A549 (cell line): ENCODE data around the gene ZNHIT6. TPM values are rescaled to one million over a fixed set of nuclear protein-coding genes. Genes with fewer than 3 reads are reported as not detected.
A peak's percentile ranks its signal among the peaks of the same experiment; 100 is the strongest.

Experiments
- ATAC-seq, 2 experiments: fragments of 200-7000 bp in 1 of 2; fragments of >200 bp in 1 of 2; cut with Nextera tagmentation in 1 of 2; cut with Tn5 transposase in 1 of 2; 3 replicates each; pipeline versions ENCODE4 v1.8.0 to v1.9.1; 2018 to 2020; ENCODE audit warnings: mild to moderate bottlenecking in 1 of 2, moderate library complexity in 1 of 2
- CTCF ChIA-PET: fragments of 300-600 bp; sonication (Branson Sonifier 250); formaldehyde crosslinking; extraction: SDS; loops from one replicate; lab custom pipeline; 2021; ENCODE audit warnings: antibody characterized with exemption, inconsistent platforms; lab: Yijun Ruan, JAX
- POLR2A ChIA-PET: fragments of 350-600 bp; formaldehyde crosslinking; extraction: SDS; loops from one replicate; lab custom pipeline; 2021; ENCODE audit warnings: antibody characterized with exemption, inconsistent platforms; lab: Yijun Ruan, JAX
- DNase-seq, 2 experiments: peaks; one replicate each; pipeline versions ENCODE4 v3.0.0 to v3.0.0-alpha.2; 2011 to 2016; ENCODE audit warnings: low read depth in 1 of 2, low spot score in 1 of 2
- FAIRE-seq: peaks from 2 replicates; lab custom pipeline; 2011; peaks lifted over from hg19 to GRCh38; lab: Jason Lieb, UNC
- H3K27ac ChIP-seq, 2 experiments: fragments of >200 bp; sonication (Bioruptor Twin); formaldehyde crosslinking; 3 replicates each; pipeline ENCODE4 v1.5.1; 2016 to 2017
- H3K4me1 ChIP-seq: fragments of >200 bp; sonication (Bioruptor Twin); formaldehyde crosslinking; 3 replicates; pipeline ENCODE4 v1.6.1; 2016
- H3K4me2 ChIP-seq: fragments of >200 bp; sonication (Bioruptor Twin); formaldehyde crosslinking; 3 replicates; pipeline ENCODE4 v1.6.1; 2016
- H3K4me3 ChIP-seq: fragments of >200 bp; sonication (Bioruptor Twin); formaldehyde crosslinking; 3 replicates; pipeline ENCODE4 v1.5.1; 2016
- H3K9me3 ChIP-seq: fragments of >200 bp; sonication (Bioruptor Twin); formaldehyde crosslinking; 3 replicates; pipeline ENCODE4 v1.6.1; 2016
- BHLHE40 ChIP-seq: IDR thresholded peaks from 2 replicates; pipeline ENCODE4 v1.6.1; 2012; ENCODE audit warnings: low read depth, low read length, inconsistent platforms
- EP300 ChIP-seq, 2 experiments: fragments of >200 bp; sonication (Bioruptor Twin); formaldehyde crosslinking; IDR thresholded peaks; 2 replicates in 1 of 2; 3 replicates in 1 of 2; pipeline ENCODE4 v1.6.1; 2016 to 2017
- FOSL2 ChIP-seq, 2 experiments: fragments of 450-650 bp in 1 of 2; fragments of >200 bp in 1 of 2; sonication (Bioruptor Twin) in 1 of 2; formaldehyde crosslinking; IDR thresholded peaks; 2 replicates each; pipeline versions ENCODE4 v1.5.0 to v1.6.1; 2016 to 2020; ENCODE audit warnings: mild to moderate bottlenecking in 1 of 2, moderate library complexity in 1 of 2
- FOXS1 ChIP-seq: fragments of 250-450 bp; sonication (Bioruptor Pico); IDR thresholded peaks from 2 replicates; pipeline ENCODE4 v1.5.0; 2020; ENCODE audit warnings: mild to moderate bottlenecking, moderate library complexity
- GATA3 ChIP-seq: IDR thresholded peaks from 2 replicates; pipeline ENCODE4 v1.6.1; 2012; ENCODE audit warnings: borderline replicate concordance
- JUN ChIP-seq, 2 experiments: fragments of >200 bp; sonication (Bioruptor Twin); formaldehyde crosslinking; IDR thresholded peaks; 2 replicates in 1 of 2; 3 replicates in 1 of 2; pipeline ENCODE4 v1.6.1; 2016 to 2017
- JUNB ChIP-seq: fragments of >200 bp; sonication (Bioruptor Twin); formaldehyde crosslinking; IDR thresholded peaks from 2 replicates; pipeline ENCODE4 v1.6.1; 2016
- KDM1A ChIP-seq: fragments of 200-600 bp; sonication (generic); IDR thresholded peaks from 2 replicates; pipeline ENCODE4 v1.6.1; 2016; ENCODE audit warnings: low read depth, mild to moderate bottlenecking
- MAFK ChIP-seq: fragments of 450-650 bp; IDR thresholded peaks from 2 replicates; pipeline ENCODE4 v1.6.1; 2014; ENCODE audit not compliant: partially characterized antibody
- MAZ ChIP-seq: fragments of 150-350 bp; IDR thresholded peaks from 2 replicates; pipeline ENCODE4 v1.6.1; 2014; ENCODE audit warnings: antibody characterized with exemption, low read depth, low read length, borderline replicate concordance
- PHF8 ChIP-seq: fragments of 200-600 bp; sonication (generic); IDR thresholded peaks from 2 replicates; pipeline ENCODE4 v1.6.1; 2016; ENCODE audit warnings: low read depth, mild to moderate bottlenecking, antibody characterized with exemption, moderate library complexity, borderline replicate concordance
- POLR2AphosphoS2 ChIP-seq: conservative IDR thresholded peaks from 2 replicates; pipeline ENCODE4 v1.6.1; 2012; ENCODE audit warnings: low read length, improper control_type of control experiment, inconsistent platforms
- RAD21 ChIP-seq, 2 experiments: fragments of >200 bp in 1 of 2; sonication (Bioruptor Twin) in 1 of 2; formaldehyde crosslinking in 1 of 2; IDR thresholded peaks in 1 of 2; conservative IDR thresholded peaks in 1 of 2; 2 replicates in 1 of 2; 3 replicates in 1 of 2; pipeline ENCODE4 v1.6.1; 2012 to 2018; ENCODE audit warnings: inconsistent platforms in 1 of 2
- RNF2 ChIP-seq: fragments of 200-600 bp; sonication (generic); IDR thresholded peaks from 2 replicates; pipeline ENCODE4 v1.6.1; 2016; ENCODE audit warnings: low read depth, mild to moderate bottlenecking, antibody characterized with exemption, moderate library complexity, borderline replicate concordance
- TFCP2L1 ChIP-seq: fragments of 250-450 bp; sonication (Bioruptor Pico); IDR thresholded peaks from 2 replicates; pipeline ENCODE4 v1.5.0; 2021; ENCODE audit warnings: mild to moderate bottlenecking
- TP53 ChIP-seq: fragments of 250-450 bp; sonication (Bioruptor Pico); IDR thresholded peaks from 2 replicates; pipeline ENCODE4 v1.5.0; 2021; ENCODE audit warnings: mild to moderate bottlenecking, moderate library complexity
- ZFP36 ChIP-seq: fragments of 450-650 bp; IDR thresholded peaks from 2 replicates; pipeline ENCODE4 v1.6.1; 2014; ENCODE audit warnings: borderline replicate concordance; ENCODE audit not compliant: partially characterized antibody
- WGBS: methylation state at CpG from one replicate; pipeline ENCODE4 v1.1.6; 2017; ENCODE audit errors: missing lambda C conversion rate; 5-methylcytosine and 5-hydroxymethylcytosine counted together
- polyA plus RNA-seq, 4 experiments: library from polyadenylated mRNA; depleted of rRNA in 3 of 4; stranded (reverse); fragments of >200 nt; fragmentation: RNase III in 1 of 4; extraction: RNeasy Plus Mini Kit Qiagen cat#74134 plus additional on column Dnase treatment in 1 of 4; gene quantifications; 2 replicates in 3 of 4; 3 replicates in 1 of 4; pipeline ENCODE4 v1.2.3, GENCODE V29; 2011 to 2017
- TF ChIP-seq, protein P1 (sequence below): fragments of >200 bp; sonication (Bioruptor Twin); formaldehyde crosslinking; IDR thresholded peaks from 2 replicates; pipeline ENCODE4 v1.6.1; 2016
- TF ChIP-seq, protein P2 (sequence below): IDR thresholded peaks from 2 replicates; pipeline ENCODE4 v1.6.1; 2012; ENCODE audit warnings: low read depth, borderline replicate concordance
- TF ChIP-seq, protein P3 (sequence below): fragments of >200 bp; sonication (Bioruptor Twin); formaldehyde crosslinking; IDR thresholded peaks from 3 replicates; pipeline ENCODE4 v1.6.1; 2016
- TF ChIP-seq, protein P4 (sequence below): fragments of 150-350 bp; IDR thresholded peaks from 2 replicates; pipeline ENCODE4 v1.6.1; 2014; ENCODE audit warnings: low read depth, mild to moderate bottlenecking, low read length
- TF ChIP-seq, protein P5 (sequence below): IDR thresholded peaks from 2 replicates; pipeline ENCODE4 v1.6.1; 2012

The ZNHIT6 gene
- polyA plus RNA-seq, 2 of the 4 experiments (the other 2 are of a cell fraction) = 20.3 to 31.4 TPM

DNA sequence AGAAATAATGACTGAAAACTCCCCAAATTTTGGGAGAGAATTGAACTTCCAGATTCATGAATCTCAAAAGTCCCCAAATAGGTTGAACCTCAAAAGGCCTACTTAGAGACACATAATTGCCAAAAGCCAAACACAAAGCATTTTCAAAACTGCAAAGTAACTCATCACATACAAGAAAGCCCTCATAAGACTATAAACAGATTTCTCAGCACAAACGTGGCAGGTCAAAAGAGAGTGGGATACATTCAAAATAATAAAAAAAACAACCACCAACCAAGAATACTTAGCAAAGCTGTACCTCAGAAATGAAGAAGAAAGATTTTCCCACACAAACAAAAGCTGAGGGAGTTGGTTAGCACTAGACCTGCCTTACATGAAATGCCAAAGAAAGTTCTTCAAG, 69.8 kb downstream of the ZNHIT6 start (continued):
- TF ChIP-seq, protein P1, sequence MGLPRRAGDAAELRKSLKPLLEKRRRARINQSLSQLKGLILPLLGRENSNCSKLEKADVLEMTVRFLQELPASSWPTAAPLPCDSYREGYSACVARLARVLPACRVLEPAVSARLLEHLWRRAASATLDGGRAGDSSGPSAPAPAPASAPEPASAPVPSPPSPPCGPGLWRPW = no peak
- TF ChIP-seq, protein P2, sequence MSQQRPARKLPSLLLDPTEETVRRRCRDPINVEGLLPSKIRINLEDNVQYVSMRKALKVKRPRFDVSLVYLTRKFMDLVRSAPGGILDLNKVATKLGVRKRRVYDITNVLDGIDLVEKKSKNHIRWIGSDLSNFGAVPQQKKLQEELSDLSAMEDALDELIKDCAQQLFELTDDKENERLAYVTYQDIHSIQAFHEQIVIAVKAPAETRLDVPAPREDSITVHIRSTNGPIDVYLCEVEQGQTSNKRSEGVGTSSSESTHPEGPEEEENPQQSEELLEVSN = no peak
- no peak for TF ChIP-seq TFCP2L1 (CRISPR knock-in tag)
- TF ChIP-seq TP53 (CRISPR knock-in tag) = no peak
- TF ChIP-seq JUNB = no peak

DNA sequence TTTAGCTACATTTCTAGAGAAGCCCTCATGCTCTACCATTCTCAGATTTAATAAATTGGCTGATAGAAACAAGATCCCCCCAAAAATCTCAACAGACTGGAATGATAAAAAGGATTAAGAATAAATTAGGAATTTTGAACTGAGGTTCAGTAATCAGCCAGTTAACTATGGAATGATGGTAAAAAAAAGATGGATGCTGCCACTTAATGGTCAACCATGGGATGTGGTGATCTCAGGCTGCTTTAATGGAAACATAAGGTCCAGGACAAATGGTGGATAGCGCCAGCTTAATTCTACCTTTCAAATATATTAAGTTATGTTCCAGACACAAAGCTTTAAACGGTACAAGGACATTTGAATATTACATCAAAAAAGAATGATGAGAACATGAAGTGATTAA, 77.7 kb downstream of the ZNHIT6 start:
- CTCF ChIA-PET = interaction anchor here (0.7 to 1.9 kb wide), 7 partner anchors 18 to 388 kb away, joined by 3 to 5 read pairs (median 3); no protein-coding TSS in a partner anchor
- no peak overlapping the region for H3K4me3 ChIP-seq
- FAIRE-seq (no peak), ATAC-seq (no peak), DNase-seq (no peak)
- no peaks in the 10 kb centered on the region for H3K9me3 ChIP-seq
- 94% methylated on average over 2 of the region's 2 CpGs for WGBS
- POLR2A ChIA-PET = interaction anchor here (1.5 kb wide), 1 partner anchor 19 kb away, joined by 3 read pairs; no protein-coding TSS in a partner anchor
- H3K27ac ChIP-seq = peak overlapping the region; percentile 93 to 94
- TF ChIP-seq RAD21 (conservative IDR thresholded peaks at IDR 0.05 in 1 of 2, IDR thresholded peaks at IDR 0.05 in 1 of 2) (peak in 1 of 2 experiments; percentile 18; a peak in 1 of 5 replicates), MAFK (no peak)
- peaks cover 26% of the 10 kb centered on the region for H3K4me1 ChIP-seq
- H3K4me2 ChIP-seq = peak overlapping the region; percentile 75

DNA sequence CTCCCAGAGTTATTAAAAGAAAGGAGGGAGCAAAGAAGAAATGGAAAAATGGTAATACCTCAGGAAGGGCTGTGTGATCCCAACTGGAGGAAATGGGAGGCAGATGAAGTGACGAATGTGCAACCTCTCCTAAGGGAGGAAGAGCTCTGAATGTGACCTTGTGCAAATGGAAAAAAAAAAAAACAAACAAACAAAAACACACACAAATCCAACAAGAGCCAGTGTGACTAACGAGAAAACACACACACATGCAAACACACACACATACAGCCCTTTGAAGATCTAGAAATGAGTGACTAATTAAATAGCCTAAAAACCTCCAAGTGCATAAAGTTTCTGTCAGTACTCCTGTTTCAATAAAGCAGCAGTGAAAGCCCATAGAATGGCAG, 78.7 kb downstream of the ZNHIT6 start:
- ChIA-PET CTCF (interaction anchor here (0.8 to 2.4 kb wide), 9 partner anchors 9 to 321 kb away, joined by 3 to 8 read pairs (median 4); no protein-coding TSS in a partner anchor), POLR2A (interaction anchor here (0.6 to 1.7 kb wide), 11 partner anchors 14 to 316 kb away, joined by 3 to 21 read pairs (median 4); partner anchors contain the start of genes CCN1 and ZNHIT6)
- Histone ChIP-seq H3K9me3 (no peaks in the 10 kb centered on the region), H3K4me3 (no peak overlapping the region), H3K27ac (peak overlapping the region; percentile 93 to 94), H3K4me2 (peak overlapping the region; percentile 75), H3K4me1 (peaks cover 26% of the 10 kb centered on the region)
- peak; percentile 92 for TF ChIP-seq GATA3
- TF ChIP-seq JUNB = peak; percentile 76
- TF ChIP-seq, protein P3, sequence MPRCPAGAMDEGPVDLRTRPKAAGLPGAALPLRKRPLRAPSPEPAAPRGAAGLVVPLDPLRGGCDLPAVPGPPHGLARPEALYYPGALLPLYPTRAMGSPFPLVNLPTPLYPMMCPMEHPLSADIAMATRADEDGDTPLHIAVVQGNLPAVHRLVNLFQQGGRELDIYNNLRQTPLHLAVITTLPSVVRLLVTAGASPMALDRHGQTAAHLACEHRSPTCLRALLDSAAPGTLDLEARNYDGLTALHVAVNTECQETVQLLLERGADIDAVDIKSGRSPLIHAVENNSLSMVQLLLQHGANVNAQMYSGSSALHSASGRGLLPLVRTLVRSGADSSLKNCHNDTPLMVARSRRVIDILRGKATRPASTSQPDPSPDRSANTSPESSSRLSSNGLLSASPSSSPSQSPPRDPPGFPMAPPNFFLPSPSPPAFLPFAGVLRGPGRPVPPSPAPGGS = 0 out of 3 replicates have a peak, but pooled peaks have one; percentile 32
- no peak for TF ChIP-seq POLR2AphosphoS2
- TF ChIP-seq EP300 (IDR thresholded peaks at IDR 0.05) = peak; percentile 67 to 71; a peak in 3 of 5 replicates
- no peak for TF ChIP-seq ZFP36
- TF ChIP-seq, protein P4, sequence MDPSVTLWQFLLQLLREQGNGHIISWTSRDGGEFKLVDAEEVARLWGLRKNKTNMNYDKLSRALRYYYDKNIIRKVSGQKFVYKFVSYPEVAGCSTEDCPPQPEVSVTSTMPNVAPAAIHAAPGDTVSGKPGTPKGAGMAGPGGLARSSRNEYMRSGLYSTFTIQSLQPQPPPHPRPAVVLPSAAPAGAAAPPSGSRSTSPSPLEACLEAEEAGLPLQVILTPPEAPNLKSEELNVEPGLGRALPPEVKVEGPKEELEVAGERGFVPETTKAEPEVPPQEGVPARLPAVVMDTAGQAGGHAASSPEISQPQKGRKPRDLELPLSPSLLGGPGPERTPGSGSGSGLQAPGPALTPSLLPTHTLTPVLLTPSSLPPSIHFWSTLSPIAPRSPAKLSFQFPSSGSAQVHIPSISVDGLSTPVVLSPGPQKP = no peak
- no peak for TF ChIP-seq PHF8
- TF ChIP-seq FOXS1 (CRISPR knock-in tag) = no peak
- peak; percentile 20; the same call in 1 of the 2 replicates for TF ChIP-seq FOSL2 (IDR thresholded peaks at IDR 0.05)
- TF ChIP-seq FOSL2 (CRISPR knock-in tag; IDR thresholded peaks at IDR 0.05) = peak; percentile 75
- no peak for TF ChIP-seq RNF2
- no peak for TF ChIP-seq BHLHE40
- TF ChIP-seq MAZ = no peak
- peak in 1 of 2 experiments; percentile 21; a peak in 2 of 5 replicates for TF ChIP-seq RAD21 (conservative IDR thresholded peaks at IDR 0.05 in 1 of 2, IDR thresholded peaks at IDR 0.05 in 1 of 2)
- TF ChIP-seq JUN (IDR thresholded peaks at IDR 0.05) = peak; percentile 25 to 59; a peak in 3 of 5 replicates
- TF ChIP-seq, protein P5, sequence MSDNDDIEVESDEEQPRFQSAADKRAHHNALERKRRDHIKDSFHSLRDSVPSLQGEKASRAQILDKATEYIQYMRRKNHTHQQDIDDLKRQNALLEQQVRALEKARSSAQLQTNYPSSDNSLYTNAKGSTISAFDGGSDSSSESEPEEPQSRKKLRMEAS = peak; percentile 52; the same call in 1 of the 2 replicates
- TF ChIP-seq KDM1A = no peak
- DNase-seq (peak; percentile 40 to 91), FAIRE-seq (no peak), ATAC-seq (peak; percentile 75 to 79)
- WGBS = 0% methylated on average over 2 of the region's 2 CpGs
